Fibroblast of gingiva (primary cell): ENCODE data around the gene FSIP1.

ENCODE experiments used
- DNase-seq: peaks from one replicate; pipeline ENCODE4 v3.0.0-alpha.2; 2011; ENCODE audit warnings: low read depth

The FSIP1 gene

DNA sequence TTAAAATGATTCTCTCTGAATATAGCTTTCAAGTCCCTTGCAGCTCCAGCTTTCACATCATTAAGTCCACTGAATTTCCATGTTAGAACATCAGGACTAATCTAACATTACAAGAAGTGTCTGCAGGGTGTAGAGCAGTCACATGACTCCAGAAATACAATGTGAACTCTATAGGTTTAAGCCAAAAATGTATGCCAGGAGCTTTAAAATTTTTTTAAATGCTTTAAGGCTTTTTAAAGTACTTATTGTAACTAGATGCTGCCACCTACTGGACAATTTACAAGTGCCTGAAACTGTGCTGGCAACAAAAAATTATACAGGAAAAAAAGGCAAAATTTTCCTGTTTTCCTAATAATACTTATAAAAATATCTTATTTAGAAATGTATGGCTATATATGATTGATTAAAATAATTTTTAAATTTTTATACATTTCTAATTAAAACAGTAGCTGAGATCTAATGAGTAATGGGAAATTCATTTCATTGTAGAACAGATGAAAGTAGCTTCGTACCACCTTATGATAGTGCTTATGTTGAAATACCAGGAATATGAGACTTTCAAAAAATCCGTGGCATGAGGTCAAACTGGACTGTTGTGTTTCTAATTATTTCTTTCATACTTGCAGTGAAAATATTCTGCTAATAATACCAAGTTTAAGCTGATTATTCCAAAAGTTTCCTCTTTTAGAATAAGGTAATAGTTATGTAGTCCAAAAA, 25.7 kb downstream of the FSIP1 start:
- peak; percentile 65 for DNase-seq

DNA sequence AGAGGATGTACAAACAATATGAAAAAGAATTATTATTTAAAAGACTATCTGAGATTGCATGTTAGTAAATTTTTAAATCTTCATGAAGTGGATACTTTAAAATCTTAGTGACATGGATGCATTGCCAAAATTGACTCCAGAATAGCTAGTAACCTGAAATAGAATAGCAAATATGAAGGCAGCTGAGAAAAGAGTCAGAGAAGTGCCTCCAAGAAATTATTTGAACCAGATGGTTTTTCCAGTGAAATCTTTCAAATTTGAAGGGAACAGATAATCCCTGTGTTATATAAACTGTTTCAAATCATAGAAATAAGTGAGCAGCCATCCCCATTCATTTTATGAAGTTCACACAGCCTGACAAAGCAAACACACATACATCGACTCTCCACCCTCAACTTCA, 29.6 kb downstream of the FSIP1 start:
- DNase-seq = no peak

DNA sequence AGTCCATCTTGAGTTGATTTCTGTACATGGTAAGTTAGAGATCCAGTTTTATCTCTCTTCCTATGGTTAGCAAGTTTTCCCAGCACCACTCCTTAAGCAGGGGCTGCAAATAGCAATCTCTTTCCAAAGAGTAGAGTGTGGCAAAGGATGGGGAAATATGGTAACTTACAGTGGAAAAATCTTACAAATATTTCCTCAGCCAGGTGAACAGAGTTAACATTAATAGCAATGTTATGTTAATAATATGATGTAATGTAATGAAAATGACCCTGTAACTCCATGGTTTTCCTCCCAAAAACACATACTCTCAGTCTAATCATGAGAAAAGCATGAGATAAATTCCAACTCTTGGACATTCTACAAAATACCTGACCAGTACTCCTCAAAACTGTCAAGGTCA, 30.4 kb downstream of the FSIP1 start:
- DNase-seq = no peak

DNA sequence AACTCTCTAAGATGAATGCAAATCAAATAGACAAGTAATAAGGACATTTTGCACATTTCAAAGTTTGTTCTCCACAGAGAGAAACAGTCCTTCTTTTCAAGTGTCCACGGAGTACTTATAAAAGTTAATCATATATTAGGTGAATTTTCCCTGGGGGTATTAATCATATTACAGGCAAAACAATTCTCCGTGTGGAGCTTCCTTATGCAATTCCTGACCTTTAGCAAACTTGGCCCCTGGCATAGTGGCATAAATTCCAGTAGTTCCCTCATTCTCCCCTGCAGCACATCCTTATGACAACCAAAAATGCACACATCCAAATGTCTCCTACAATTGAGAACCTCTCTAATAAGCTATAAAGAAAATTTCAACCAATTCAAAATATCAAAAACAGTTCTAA, 34.4 kb downstream of the FSIP1 start:
- peak; percentile 58 for DNase-seq

DNA sequence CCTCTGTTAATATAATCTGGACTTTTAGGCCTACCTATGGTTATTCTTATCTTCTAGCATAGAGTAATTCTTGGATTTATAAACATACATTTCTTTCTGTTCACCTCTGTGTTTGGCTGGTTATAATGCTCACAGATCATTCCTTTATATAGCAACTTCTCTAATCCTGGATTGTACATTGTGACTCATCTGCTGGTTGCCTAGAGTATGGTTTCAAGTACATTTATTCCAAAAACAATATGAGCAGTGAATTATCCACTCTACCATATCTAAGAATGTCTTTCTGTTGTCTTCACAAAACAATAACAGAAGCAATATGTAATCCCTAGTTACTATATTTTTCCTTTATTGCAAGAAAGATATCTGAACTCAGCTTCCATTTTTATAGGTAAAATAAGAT, 35.3 kb downstream of the FSIP1 start:
- DNase-seq = peak; percentile 68

DNA sequence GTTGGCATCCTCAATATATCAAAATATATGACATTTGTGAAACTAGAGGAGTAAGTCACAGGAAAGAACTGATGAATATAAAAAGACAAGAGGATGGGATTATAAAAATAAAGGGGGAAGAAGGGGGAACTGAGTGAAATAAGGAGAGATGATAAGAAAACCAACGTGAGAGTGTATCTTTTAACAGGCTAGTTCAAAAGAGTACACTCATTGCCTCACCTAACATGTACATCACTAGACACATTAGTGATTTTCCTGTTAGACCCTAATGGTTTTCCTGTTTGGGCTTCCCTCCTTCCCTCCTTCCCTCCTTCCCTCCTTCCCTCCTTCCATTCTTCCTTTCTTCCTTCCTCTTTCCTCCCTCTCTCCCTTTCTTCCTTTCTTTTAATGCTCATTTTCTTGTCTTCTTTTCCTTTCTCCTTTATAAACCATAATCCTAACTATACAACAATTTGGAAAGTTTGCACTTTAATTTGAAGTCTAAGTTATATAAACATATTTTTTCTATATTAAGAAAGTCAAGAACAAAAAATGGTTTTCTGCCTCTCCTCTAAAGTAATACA, 35.8 kb downstream of the FSIP1 start:
- DNase-seq = no peak

DNA sequence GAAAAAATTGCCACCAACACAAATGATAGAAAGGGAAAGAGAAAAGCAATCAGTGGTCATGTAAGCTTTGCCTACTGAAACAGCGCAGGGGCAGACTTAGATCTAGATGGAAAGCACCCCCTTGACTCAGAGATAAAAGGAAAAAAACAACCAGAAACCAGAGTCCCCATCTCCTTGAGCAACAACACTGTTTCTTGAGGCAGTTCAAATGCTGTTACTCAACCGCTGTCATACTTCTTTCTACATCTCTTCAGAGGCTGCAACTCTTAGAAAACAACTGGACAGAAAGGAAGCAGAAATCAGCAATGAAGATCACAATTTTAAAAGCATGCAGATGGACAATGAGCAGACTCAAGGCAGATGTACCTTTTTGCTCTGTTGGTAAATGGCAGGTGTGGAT, 36.5 kb downstream of the FSIP1 start:
- DNase-seq = peak; percentile 63

DNA sequence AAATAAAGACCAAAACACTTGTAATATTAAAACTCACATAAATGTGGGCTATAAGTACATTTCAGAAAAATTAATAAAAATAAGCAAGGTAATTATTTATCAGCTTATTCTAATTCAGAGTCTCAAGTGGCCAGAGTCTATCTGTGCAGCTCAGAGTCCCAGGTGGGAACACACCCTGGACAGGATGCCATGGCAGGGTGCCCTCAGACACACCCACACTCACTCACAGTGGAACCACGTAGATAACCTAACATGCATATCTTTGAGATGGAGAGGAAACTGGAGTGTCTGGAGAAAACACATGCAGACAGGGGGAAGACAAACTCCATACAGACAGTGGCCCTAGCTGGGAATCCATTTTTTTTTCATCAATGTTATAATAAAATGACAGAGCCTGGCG, 37.2 kb downstream of the FSIP1 start:
- no peak for DNase-seq

DNA sequence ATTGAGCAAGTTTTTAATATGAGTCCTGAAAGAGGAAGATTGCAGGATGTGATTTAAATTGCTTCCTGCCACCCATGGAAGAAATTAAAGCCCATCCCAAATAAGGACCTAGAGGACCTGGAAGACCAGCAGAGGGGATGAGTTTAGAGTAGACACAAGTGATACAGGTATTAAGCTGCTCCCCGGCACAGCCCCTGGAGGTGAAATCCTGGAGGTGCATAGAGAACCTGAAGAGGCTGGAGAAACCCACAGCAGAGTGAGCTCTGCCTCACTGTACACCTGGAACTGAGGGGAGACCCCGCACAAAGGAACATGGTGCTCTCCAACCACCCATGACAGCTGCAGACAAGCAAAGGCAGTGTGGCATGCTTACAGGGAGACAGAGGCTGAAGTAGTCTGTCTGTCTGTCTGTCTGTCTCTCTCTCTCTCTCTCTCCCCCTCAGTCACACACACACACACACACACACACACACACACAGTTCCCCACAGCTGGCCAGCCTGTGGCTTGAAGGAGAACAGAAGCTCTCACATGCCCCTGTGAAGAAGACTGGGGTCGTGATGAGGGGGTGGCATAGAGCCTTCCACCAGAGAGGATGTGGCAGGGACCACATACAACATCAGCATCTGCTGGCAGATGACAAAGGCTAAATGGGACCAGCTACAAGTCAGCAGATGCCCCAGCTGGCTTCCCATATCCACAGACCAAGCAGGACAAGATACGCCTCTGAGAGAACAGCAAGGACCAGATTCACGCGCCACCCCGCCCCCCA, 38.1 kb downstream of the FSIP1 start:
- no peak for DNase-seq

DNA sequence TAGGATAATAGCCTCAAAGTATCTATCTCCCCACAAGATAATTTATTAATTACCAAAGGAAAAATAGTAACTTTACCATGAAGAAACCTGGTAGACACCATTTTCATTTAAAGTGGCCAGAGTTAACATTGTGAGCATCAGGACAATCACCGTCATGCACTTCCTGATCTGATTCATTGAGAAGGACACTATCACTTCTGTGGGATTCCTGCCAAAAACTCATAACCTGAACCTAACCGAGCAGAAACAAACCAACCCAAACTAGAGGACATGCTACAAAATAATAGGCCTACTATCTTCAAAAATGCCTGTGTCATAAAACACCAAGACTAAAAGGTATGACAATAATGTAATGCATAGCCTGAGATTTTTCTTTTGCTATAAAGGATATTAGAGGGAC, 39.0 kb downstream of the FSIP1 start:
- DNase-seq = no peak

DNA sequence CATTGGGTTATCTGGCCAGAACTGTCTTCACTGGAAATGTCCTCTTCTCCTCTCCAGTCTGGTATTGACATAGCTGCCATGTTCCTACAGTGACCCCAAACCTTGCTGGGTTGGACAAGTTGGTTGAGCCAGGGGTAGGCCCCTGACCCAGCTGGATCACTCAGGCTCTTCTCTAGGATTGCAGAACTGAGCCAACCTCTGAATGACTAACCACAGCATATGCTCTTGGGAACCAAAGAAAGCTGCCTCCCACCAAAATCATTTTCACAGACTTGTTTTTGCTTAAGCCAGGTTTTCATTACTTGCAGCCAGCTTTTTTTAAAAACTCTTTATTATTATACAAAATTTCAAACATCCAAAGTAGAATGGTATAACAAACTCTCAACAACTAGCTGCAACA, 41.4 kb downstream of the FSIP1 start:
- DNase-seq = peak; percentile 47

DNA sequence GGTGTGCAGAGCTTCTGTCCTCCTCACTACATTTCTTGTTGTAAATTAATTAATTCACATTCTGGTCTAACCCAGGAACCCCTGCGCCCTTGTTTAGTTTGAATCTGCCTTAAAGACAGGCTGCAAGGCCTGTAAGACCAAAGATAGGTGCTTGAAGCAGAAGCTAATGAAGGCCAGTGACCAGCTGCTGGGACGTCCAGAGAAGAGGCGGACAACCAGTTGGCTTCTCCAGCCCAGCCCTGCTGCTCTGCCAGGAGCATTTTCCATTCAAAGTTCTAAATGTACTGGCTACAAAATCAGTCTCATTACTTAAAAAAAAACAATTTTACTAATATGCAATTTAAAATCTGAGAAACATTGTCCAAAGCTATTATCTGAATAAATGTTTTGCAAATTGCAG, 43.6 kb downstream of the FSIP1 start:
- no peak for DNase-seq

DNA sequence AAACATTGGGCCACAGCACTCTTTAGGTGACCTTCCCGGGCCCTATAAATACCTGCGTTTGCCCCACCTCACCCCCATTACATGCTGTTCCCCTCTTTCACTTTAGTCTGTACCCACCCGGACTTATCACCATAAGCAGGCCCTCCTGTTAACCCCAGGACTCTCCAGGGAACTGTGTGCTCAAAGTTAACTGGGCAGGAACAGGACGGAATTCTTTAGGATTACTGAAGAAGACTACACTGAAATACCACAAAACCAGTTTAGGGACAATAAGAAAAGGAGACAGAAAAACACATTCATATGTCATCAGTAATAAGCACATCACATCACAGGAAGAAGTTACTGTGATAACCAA, 45.5 kb downstream of the FSIP1 start:
- DNase-seq = no peak

DNA sequence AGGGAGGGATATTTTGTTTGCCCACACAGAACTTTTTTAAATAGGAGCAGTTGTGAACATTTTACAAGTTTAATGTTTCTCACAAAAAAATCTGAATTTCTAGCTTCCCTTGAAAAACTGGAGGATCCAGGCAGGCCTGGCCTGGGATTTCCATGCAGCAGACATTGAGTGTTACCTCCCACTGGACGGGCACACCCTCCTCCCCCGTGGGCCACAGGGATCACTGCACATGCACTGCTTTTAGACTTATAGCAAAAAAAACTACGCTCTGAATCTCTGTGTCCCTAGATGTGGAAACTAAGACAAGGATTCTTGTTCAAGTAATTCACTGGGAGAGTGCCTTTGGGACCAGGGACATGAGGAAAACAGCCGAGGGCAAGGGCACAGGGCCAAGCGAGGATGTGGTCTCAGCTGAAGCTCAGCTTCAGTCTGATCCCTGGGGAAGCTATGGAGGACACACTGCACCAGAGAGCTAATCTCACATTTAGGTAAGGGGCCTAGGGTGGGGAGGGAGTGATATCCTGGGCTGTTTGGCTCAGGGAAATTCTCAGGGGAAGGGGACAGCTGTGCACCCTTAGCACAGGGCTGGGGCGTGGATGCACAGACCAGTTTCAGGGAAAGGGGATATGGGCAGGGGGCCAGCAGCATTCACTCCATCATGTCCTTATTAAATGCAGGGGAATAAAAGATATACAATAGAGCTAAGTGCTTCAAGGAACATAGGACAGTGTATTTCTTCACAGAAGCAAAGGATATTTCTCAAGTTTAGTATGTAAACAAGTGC, 46.0 kb downstream of the FSIP1 start:
- peak; percentile 22 for DNase-seq

DNA sequence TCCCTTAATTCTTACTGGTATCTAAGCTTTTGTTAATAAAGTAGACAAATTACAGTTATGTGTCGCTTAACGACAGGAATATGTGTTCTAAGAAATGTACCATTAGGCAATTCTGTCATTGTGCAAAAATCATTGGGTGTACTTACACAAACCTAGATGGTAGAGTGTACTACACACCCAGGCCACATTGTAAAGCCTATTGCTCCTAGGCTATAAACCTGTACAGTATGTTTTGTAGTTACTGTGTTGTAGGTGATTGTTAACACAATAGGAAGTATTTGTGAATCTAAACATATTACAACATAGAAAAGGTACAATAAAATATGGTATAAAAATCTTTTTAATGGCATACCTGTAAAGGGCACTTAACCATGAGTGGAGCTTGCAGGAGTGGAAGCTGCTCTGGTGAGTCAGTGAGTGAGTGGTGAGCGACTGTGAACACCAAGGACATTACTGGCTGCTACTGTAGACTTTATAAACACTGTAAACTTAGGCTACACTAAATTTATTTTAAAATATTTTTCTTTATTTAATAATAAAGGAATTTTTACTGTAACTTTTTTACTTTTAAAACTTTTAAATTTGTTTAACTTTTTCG, 47.4 kb downstream of the FSIP1 start:
- DNase-seq = no peak

DNA sequence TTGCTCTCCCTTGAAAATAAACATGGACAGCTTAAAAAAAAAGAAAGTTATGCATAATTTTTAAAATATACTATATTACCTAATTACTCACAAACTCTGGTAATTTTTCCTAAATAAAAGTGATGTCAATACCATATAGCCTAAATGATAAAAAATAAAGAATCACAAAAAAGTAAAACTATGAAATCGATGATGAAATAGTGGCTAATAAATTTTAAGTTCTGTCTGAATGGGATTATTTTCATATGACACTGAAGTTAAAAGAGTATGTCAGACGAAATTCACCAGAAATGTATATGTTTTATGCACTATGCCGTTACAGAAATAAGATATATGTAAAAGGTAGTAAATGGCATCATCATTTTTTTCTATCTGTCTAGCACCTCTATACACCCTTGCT, 51.4 kb downstream of the FSIP1 start:
- no peak for DNase-seq

DNA sequence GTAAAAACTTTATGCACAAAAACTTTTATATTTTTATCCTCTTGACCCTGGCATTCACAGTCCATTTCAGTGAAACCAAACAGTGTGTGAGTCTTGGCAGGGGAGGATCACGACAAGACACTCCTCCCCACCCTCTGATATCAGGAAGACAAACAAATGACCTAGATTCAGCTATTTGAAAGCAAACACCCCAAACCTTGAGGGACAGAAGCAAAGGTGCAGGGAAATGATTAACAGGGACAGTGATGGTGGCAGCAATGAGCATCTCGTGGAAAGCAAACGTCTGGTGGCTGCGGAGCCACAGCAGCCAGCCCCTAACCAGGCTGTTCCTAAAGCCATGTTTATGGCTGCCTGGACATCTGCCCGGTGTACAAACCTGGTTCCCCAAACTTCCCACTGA, 52.1 kb downstream of the FSIP1 start:
- DNase-seq = no peak

DNA sequence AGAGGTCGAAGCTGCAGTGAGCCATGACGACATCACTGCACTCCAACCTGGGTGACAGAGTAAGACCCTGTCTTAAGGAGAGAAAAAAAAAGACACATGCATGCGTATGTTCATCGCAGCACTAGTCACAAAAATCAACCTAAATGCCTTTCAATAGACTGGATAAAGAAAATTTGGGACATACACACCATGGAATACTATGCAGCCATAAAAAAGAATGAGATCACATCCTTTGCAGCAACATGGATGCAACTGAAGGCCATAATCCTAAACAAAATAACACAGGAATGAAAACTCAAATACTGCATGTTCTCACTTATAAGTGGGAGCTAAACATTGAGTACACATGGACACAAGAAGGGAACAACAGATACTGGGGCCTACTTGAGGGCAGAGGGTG, 53.1 kb downstream of the FSIP1 start:
- no peak for DNase-seq

DNA sequence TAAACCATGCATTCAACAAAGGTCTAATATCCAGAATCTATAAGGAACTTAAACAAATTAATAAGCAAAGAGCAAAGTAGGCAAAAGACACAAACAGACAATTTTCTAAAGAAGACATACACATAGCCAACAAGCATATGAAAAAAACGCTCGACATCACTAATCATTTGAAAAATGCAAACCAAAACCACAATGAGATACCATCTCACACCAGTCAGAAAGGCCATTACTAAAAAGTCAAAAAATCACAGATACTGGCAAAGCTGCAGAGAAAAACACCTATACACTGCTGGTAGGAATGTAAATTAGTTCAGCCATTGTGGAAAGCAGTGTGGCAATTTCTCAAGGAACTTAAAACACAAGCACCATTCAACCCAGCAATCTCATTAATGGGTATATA, 53.8 kb downstream of the FSIP1 start:
- no peak for DNase-seq

DNA sequence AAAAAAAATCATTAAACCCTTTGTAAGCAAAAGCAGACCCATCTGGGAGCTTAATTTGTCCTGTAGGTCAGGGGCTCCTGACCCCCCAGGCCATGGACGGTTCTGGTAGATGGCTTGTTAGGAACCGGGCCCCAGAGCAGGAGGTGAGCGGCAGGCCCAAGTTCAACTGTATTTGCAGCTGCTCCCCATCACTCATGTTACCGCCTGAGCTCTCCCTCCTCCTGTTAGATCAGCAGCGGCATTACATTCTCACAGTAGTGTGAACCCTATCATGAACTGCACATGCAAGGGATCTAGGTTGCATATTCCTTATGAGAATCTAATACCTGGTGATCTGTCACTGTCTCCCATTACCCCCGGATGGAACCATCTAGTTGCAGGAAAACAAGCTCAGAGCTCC, 60.7 kb downstream of the FSIP1 start:
- DNase-seq = no peak

DNA sequence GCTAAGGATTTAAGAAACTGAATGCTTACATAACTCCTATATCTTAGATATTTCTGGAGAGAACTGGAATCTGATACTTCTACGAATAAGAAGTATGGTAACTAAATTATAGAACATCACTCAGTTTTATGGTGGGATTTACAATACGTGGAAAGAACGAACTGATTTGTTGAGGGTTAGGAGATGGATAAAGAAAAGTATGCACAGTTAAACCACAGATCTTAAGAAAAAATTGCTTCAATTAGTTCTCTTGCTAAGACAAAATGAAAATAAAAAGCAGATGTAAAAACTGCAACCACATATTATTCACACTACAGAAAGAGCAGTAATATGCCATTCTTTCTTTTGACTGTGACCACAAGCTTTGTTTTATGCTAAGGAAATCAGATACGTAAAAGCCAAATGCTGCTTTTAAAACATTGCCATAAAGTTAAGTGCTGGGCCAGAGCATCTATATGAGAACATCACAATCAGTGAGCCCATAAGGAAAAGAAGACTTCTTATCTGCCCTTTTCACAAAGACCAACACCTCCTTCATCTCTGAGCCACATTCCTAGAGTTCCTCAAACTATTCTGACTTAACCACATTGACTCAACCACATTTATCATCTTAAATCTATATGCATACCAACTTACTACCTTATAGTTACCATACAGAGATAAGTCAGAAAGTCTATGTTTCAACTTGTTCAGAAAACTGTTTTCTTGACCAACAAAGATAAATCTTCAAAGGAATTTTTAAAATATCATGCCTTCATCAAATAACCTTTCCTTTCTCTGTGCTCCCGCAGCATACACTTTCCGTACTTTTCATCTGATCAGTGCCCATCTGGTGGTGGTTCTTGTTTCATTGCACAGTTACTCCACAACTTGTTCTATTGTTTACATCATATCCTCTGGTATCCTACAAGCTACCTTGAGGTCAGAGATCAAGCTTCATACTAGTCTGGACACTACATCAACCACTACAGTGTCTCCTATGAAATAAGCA, 61.7 kb downstream of the FSIP1 start:
- DNase-seq = peak; percentile 66
